ENCODE results near the gene NINJ2. TPM values are rescaled to one million over a fixed set of nuclear protein-coding genes. Genes with fewer than 3 reads are reported as not detected.

Gene NINJ2
- total RNA-seq, 1 donor from 2014 or later = 0.69 TPM

- no peaks in the 10 kb centered on the region for H3K9me3 Mint-ChIP-seq
- H3K4me1 Mint-ChIP-seq = no peaks in the 10 kb centered on the region
- peaks cover 15% of the 10 kb centered on the region for H3K27me3 Mint-ChIP-seq (ENCODE audit: low read depth)
- DNase-seq (ENCODE audit: low spot score in 2 of 2, unreplicated experiment in 2 of 2) = no peak
- no peak overlapping the region for H3K4me3 Mint-ChIP-seq
- H3K36me3 Mint-ChIP-seq = no peaks in the 10 kb centered on the region
- TF ChIP-seq, protein P1, sequence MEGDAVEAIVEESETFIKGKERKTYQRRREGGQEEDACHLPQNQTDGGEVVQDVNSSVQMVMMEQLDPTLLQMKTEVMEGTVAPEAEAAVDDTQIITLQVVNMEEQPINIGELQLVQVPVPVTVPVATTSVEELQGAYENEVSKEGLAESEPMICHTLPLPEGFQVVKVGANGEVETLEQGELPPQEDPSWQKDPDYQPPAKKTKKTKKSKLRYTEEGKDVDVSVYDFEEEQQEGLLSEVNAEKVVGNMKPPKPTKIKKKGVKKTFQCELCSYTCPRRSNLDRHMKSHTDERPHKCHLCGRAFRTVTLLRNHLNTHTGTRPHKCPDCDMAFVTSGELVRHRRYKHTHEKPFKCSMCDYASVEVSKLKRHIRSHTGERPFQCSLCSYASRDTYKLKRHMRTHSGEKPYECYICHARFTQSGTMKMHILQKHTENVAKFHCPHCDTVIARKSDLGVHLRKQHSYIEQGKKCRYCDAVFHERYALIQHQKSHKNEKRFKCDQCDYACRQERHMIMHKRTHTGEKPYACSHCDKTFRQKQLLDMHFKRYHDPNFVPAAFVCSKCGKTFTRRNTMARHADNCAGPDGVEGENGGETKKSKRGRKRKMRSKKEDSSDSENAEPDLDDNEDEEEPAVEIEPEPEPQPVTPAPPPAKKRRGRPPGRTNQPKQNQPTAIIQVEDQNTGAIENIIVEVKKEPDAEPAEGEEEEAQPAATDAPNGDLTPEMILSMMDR (IDR thresholded peaks at IDR 0.05; ENCODE audit: unreplicated experiment) = no peak
- H3K27ac Mint-ChIP-seq = no peak overlapping the region
These were observed 101.2 kb downstream of the NINJ2 start for GRCh38 chr12:561908-562593.

DNA sequence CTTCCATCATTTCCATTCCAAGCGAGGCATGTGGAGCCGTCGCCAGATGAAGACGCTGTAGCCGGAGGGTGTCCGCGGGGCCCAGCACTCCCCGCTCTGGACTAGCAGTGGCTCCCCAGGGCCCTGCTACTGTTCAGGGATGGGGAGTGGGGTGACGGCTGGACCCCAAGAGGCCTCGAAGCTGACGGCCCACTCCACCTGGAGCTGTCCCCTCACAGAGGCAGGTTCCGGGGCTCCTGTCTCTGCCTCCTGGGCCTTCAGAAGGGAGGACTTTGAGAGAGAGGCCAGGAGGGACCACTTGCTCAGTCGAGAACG lies 101.9 kb downstream of the NINJ2 start:
- no peak for DNase-seq (ENCODE audit: low spot score in 2 of 2, unreplicated experiment in 2 of 2)
- Mint-ChIP-seq H3K9me3 (no peaks in the 10 kb centered on the region), H3K4me3 (no peak overlapping the region), H3K4me1 (no peaks in the 10 kb centered on the region), H3K27me3 (ENCODE audit: low read depth) (peaks cover 15% of the 10 kb centered on the region), H3K27ac (no peak overlapping the region), H3K36me3 (no peaks in the 10 kb centered on the region)
- TF ChIP-seq, protein P1 (IDR thresholded peaks at IDR 0.05; ENCODE audit: unreplicated experiment) = no peak

DNA sequence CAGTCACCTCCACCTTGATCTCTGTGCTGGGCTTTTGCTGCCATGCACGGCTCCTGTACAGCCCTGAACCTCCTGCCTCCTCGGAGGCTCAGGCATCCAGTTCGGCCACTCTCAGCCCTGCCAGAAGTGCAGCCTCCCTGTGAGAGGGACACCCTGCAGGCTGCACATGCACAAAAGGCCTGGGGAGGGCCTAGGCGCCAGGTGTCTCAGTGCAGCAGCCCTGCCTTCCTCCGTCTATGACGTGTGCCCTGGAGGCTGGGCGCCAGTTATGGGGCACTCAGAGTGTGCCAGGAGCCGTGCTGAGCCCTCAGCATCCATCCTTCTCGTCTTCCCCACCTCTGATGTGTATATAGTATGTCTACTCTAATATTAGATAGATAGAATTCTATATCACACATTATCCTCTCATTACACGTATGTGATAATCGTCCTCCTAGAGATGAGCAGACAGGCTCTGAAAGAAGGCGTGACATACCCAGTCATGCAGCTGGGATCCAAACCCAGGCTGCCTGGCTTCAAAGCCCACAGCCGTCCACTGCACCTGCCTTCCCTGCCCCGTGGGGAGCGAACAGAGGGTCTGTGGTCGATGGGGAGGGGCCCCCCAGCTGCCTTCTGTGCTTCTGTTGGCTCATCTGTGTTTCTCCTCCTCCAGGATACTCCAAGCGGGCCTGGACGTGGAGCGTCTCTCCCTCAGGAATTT lies 102.4 kb downstream of the NINJ2 start:
- H3K36me3 Mint-ChIP-seq = no peaks in the 10 kb centered on the region
- H3K27ac Mint-ChIP-seq = no peak overlapping the region
- peaks cover 13% of the 10 kb centered on the region for H3K27me3 Mint-ChIP-seq (ENCODE audit: low read depth)
- H3K4me1 Mint-ChIP-seq = no peaks in the 10 kb centered on the region
- TF ChIP-seq, protein P1 (IDR thresholded peaks at IDR 0.05; ENCODE audit: unreplicated experiment) = no peak
- no peak for DNase-seq (ENCODE audit: low spot score in 2 of 2, unreplicated experiment in 2 of 2)
- H3K4me3 Mint-ChIP-seq = no peak overlapping the region
- no peaks in the 10 kb centered on the region for H3K9me3 Mint-ChIP-seq

- no peaks in the 10 kb centered on the region for H3K36me3 Mint-ChIP-seq
- TF ChIP-seq, protein P1 (IDR thresholded peaks at IDR 0.05; ENCODE audit: unreplicated experiment) = no peak
These were observed 103.3 kb downstream of the NINJ2 start for GRCh38 chr12:559906-560455.

DNA sequence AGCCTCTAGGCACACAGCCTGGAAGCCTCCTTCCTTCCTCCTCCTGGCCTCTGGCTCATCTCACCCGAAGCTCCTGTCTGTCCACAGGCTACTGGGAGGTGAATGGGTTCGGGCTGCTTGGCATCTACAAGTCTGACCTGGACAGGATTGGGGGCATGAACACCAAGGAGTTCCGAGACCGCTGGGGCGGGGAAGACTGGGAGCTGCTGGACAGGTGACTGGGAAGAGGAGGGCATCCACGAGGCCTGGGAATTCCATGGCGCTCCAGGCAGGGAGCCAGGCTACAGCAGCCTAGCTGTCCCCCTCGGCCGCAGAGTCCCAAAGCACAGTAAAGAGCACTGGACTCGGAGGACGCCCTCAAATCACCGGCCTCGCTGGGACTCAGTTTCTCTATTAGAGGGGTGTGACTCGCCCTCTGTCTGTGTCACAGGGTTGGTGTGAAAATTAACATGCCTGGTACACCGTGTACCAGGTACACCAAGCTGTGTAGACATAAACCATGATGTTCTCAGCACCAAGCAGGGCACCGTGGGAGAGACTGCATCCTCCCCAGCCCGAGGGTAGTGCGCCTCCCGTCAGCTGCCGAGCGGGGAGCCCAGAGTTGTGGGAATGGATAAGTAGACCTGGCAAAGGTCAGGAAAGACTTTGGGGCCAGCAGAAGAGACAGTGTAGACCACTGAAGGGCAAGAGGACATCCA lies 103.9 kb downstream of the NINJ2 start:
- DNase-seq (ENCODE audit: low spot score in 2 of 2, unreplicated experiment in 2 of 2) = no peak
- no peak overlapping the region for H3K4me3 Mint-ChIP-seq
- no peaks in the 10 kb centered on the region for H3K4me1 Mint-ChIP-seq
- no peaks in the 10 kb centered on the region for H3K36me3 Mint-ChIP-seq
- no peak overlapping the region for H3K27ac Mint-ChIP-seq
- H3K9me3 Mint-ChIP-seq = peaks cover 3% of the 10 kb centered on the region
- H3K27me3 Mint-ChIP-seq (ENCODE audit: low read depth) = peaks cover 13% of the 10 kb centered on the region
- TF ChIP-seq, protein P1 (IDR thresholded peaks at IDR 0.05; ENCODE audit: unreplicated experiment) = no peak

More at GRCh38 chr12:559906-560455, 103.3 kb downstream of the NINJ2 start:
- Mint-ChIP-seq H3K9me3 (peaks cover 3% of the 10 kb centered on the region), H3K4me3 (no peak overlapping the region), H3K27me3 (ENCODE audit: low read depth) (peaks cover 13% of the 10 kb centered on the region), H3K4me1 (no peaks in the 10 kb centered on the region), H3K27ac (no peak overlapping the region)
- no peak for DNase-seq (ENCODE audit: low spot score in 2 of 2, unreplicated experiment in 2 of 2)

Data from mesothelial cell of epicardium (in vitro differentiated cells).